ENCODE data around the gene PXK.

PXK gene

GRCh38 chr3:58464866-58465265 is 132.2 kb downstream of the PXK start:
- no peak for DNase-seq (ENCODE audit: low read depth)
- H3K4me3 ChIP-seq (ENCODE audit: control insufficient read depth, low read depth, low read length): no peak overlapping the region
- no peak for TF ChIP-seq CTCF (conservative IDR thresholded peaks at IDR 0.05; ENCODE audit: control insufficient read depth, insufficient read depth, low read depth, low read length)

GRCh38 chr3:58466899-58467563 is 134.3 kb downstream of the PXK start:
- no peak for TF ChIP-seq CTCF (conservative IDR thresholded peaks at IDR 0.05; ENCODE audit: control insufficient read depth, insufficient read depth, low read depth, low read length)
- DNase-seq (ENCODE audit: low read depth): no peak
- H3K4me3 ChIP-seq (ENCODE audit: control insufficient read depth, low read depth, low read length): no peak overlapping the region

- no peak overlapping the region for H3K4me3 ChIP-seq (ENCODE audit: control insufficient read depth, low read depth, low read length)
- DNase-seq (ENCODE audit: low read depth): no peak
- no peak for TF ChIP-seq CTCF (conservative IDR thresholded peaks at IDR 0.05; ENCODE audit: control insufficient read depth, insufficient read depth, low read depth, low read length)
These were observed 136.4 kb downstream of the PXK start for GRCh38 chr3:58469096-58469495.

GRCh38 chr3:58470363-58471024 is 137.8 kb downstream of the PXK start:
- no peak overlapping the region for H3K4me3 ChIP-seq (ENCODE audit: control insufficient read depth, low read depth, low read length)
- no peak for TF ChIP-seq CTCF (conservative IDR thresholded peaks at IDR 0.05; ENCODE audit: control insufficient read depth, insufficient read depth, low read depth, low read length)
- DNase-seq (ENCODE audit: low read depth): no peak

- no peak overlapping the region for H3K4me3 ChIP-seq (ENCODE audit: control insufficient read depth, low read depth, low read length)
- TF ChIP-seq CTCF (conservative IDR thresholded peaks at IDR 0.05; ENCODE audit: control insufficient read depth, insufficient read depth, low read depth, low read length): no peak
- DNase-seq (ENCODE audit: low read depth): peak; percentile 86
These were observed 138.6 kb downstream of the PXK start for GRCh38 chr3:58471025-58471887.

- no peak for TF ChIP-seq CTCF (conservative IDR thresholded peaks at IDR 0.05; ENCODE audit: control insufficient read depth, insufficient read depth, low read depth, low read length)
- no peak for DNase-seq (ENCODE audit: low read depth)
- no peak overlapping the region for H3K4me3 ChIP-seq (ENCODE audit: control insufficient read depth, low read depth, low read length)
These were observed 140.6 kb downstream of the PXK start for GRCh38 chr3:58473275-58473674.
